Lung (tissue), 4 donors: ENCODE results near the gene TYRP1. TPM values are rescaled to one million over a fixed set of nuclear protein-coding genes. Genes with fewer than 3 reads are reported as not detected.

Experiments
- polyA plus RNA-seq, 2 donors: library from polyadenylated mRNA; stranded (reverse); fragments of 200-250 nt; gene quantifications; one replicate each; pipeline ENCODE4 v1.2.1, GENCODE V29; 2013
- total RNA-seq, 2 donors: library from RNA; depleted of rRNA in 1 of 2; stranded (reverse); fragments of >200 nt in 1 of 2; gene quantifications; one replicate each; pipeline ENCODE4 v1.2.1, GENCODE V29; 2014 to 2021
- donor health status: Bipolar disorder and iron deficiency.
- donor health status: healthy.
- donor health status: DM: yes; HTN: yes; CAD: no.

Gene TYRP1
- total and polyA plus RNA-seq, 4 donors = 0.59 to 5.1 (median 1.3) TPM

Other genes with a start within 250 kb of the TYRP1 start
- 100 to 1,000 TPM in 1 of 2 donors, 10 to 100 TPM in 1; 27.0 to 104 TPM for gene LURAP1L, start 81.6 kb downstream of the TYRP1 start, total RNA-seq
- gene LURAP1L, start 81.6 kb downstream of the TYRP1 start, polyA plus RNA-seq = 10 to 100 TPM; 24.9 to 33.2 TPM